SK-N-DZ (cell line): ENCODE results near the gene ZBTB20.
A peak's percentile ranks its signal among the peaks of the same experiment; 100 is the strongest.

Experiments used
- DNase-seq: peaks from one replicate; pipeline ENCODE4 v3.0.0-alpha.2; 2015; ENCODE audit warnings: low spot score

Gene ZBTB20

DNA sequence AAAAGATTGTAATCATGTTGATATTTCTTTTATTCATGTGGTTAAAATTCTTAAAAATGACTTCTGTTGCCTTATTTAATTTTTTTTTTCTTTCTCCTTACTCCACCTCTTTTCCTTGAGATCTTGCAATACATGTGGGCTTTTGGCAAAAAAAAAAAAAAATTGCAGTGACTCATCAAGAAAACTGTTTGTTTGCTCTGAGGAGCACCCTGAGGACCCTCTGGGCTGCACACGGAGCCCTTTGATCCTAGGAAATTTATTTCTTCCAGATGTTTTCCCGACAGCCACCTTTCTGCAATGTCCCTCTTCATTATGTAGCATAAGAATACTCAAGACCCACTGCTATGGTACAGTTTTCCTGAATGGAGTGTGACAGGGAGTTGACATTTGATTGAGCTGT, 371.7 kb downstream of the ZBTB20 start:
- no peak for DNase-seq

DNA sequence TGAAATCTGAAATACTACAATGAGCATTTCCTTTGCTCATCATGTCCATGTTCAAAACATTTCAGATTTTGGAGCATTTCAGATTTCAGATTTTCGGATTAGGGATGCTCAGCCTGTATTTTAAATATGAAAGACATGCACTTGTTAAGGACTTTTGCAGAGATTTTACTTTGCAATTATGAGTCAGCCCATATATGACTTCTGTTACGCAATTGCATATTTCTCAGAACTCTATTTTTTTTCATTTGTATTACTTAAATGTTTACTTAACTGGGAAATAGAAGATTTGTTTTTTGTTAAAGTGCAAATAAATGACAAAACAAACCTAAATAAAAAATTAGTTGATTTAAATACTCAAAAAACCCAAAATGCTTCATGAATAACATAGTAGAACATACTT, 376.2 kb downstream of the ZBTB20 start:
- no peak for DNase-seq

GRCh38 chr3:114764056-114764492, 383.0 kb downstream of the ZBTB20 start:
- no peak for DNase-seq

DNA sequence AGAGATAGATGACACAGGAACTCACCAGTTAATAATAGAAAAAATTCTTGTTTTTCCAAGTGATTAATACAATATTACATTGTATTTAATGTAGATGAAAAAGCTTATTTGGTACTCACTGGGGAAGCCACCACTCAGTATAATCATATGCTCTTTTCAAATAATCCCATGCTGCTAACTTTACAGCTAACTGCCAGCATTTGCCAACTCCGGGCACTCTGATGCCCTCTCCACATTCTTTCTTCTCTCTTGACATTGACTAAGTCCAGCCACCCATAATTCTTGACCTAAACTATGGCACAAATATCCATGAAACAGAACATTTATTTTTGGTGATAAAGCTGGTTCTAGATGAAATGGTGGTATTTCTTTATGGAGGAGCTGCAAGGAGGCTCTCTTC, 384.9 kb downstream of the ZBTB20 start:
- no peak for DNase-seq

DNA sequence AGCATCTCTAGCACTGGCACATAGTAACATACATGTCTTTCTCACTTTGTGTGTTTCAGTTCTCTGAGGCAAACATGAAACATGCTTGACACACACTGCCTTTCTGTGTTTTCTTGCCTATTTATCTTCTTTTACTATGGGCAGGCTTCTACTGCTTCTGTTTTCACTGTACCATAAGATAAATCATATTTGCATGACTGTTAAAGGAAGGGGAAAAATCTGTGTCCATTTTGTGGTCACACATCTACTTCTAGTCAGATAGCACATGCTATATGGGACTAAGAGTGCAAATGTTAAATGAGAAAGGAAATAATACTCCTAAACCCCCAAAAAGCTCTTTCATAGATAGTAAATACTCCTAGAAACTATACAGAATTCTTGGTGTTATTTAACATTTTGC, 386.4 kb downstream of the ZBTB20 start:
- no peak for DNase-seq

GRCh38 chr3:114758831-114759699, 388.0 kb downstream of the ZBTB20 start:
- DNase-seq: no peak

DNA sequence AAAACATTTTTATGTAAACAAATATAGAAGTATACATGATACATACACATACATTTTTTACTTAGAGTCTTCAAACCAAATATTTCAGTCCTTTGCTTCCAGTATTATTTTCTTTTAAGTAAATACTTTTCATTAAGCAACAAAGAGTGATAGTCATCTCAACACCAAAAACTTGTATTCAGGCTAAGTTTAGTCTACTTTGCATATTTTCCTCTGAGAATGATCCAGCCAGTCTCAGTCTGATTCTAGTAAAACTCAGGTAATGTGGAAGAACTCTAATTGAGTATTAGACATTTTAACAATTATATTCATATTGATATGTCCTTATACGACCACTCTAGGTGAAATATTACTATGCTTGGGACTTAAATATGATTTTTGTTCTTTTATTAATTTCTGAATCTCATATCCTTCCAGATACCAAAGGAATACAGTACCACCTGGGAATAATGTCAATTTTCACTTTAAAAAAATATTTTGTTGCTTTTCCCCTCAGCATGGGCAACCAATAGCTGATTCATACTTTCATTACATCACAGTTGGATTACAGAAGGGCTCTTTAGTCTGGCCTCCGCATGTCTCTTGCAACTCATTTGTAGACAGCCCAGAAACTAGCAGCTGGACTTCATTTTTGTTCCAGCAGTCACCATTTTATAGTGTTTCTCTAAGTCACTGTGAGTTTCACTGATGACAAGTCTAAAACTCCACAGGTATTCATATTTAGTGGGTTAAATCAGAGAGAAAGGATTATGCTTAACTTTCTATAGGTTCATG, 390.4 kb downstream of the ZBTB20 start:
- DNase-seq: no peak

GRCh38 chr3:114746502-114746901, 400.6 kb downstream of the ZBTB20 start:
- no peak for DNase-seq

GRCh38 chr3:114745322-114746240, 401.5 kb downstream of the ZBTB20 start:
- no peak for DNase-seq

DNA sequence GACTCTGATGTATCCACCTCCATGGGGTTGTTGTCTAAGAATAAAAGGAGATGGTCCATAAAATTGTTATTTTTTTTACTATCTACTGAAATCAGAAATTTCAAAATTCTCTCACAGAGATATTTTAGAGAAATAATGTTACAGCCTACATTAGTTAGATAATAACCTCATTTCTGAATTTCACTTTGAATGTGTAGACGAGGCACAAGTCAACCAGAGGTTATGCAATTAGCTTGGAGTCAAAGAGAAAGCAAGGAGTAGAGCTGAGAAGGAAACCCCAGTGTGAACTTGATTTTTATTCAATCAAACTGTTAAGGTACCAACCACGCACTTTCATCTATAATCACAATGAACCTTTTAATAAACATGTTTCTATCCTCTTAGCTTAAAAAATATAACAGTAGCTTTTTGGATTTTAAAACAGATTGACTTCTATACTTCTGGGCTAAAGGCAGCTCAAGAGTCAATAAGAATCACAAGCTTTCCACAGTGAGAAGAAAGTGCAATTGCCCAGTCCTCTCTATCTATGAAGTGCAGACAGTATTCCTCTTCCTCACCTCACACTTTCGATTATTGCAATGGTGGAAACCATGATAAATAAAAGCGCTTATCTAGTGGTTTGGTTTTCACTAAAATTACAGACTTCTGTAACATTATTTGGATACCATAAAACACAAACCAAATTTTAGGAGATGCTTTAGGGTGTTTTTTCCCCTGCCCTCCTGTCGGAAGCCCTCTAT, 403.2 kb downstream of the ZBTB20 start:
- DNase-seq: no peak

- DNase-seq: no peak
Measured at GRCh38 chr3:114741066-114741465, 406.0 kb downstream of the ZBTB20 start.

GRCh38 chr3:114739627-114740026, 407.5 kb downstream of the ZBTB20 start:
- no peak for DNase-seq

DNA sequence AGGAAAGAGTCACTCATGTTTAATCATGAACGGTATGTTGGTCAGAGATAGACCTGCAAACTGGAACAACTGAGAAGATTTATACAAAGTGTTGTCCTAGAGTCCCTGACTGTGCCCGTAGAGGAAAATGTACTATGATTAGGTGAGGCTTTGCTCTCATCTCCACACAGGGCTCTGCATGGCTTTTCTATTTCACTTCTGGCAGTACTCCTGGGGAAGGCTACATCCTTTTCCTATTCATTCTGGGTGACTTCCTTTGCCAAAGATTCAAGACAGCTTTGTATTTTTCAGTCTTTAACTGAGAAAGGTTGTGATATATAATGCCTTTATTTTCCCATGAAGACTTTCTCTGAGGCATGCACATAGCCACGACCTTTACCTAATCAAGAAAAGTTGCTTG, 414.7 kb downstream of the ZBTB20 start:
- DNase-seq: no peak

DNA sequence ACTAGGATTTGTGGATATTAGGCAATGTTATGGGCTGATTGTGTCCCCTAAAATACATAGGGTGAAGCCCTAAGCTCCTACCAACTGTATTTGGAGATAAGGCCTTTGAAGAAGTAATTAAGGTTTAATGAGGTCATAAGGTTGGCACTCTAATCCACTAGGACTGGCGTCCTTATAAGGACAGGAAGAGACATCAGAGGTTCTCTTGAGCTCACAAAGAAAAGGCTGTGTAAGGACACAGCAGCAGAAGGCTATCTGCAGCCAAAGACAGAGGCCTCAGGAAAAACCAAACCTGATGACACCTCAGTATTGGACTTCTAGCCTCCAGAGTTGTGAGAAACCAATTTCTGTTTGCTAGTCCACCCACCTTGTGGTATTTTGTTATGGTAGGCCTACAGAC, 416.7 kb downstream of the ZBTB20 start:
- DNase-seq: peak; percentile 10

DNA sequence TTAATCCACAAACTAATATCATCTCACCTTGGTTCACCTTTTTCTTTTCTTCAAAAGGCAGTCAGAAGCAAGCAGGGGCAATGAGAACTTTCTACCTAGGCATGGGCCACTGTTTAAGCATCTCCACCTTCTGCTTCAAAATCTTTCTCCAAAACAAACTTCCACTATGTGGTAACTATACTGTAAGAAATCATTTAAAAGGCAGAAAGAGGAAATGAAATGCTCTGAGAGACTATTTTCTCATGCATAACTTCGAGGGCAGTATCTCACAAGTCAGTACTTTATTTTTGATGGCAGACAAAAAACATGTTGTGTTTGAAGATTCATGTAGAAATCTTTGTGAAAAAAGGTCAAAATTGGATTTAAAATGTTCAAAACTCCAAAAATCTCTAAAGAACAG, 419.7 kb downstream of the ZBTB20 start:
- DNase-seq: no peak

DNA sequence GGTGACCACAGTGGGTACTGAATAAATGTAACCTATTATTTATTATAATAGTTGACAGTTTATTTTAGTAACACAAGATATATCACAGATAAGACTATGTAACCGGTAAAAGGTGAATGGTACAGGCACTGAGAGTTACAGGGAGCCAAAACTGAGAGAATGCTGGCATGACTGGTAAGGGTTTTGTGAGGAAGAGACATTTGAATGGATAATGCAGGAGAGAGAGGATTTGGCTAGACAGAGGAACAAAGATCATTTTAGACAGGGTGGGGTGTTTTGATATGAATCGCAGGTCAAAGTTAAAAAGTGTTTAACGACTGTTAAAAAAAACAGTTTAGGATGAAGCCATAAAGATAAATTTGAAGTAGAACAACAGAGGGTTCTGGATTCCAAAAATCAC, 421.1 kb downstream of the ZBTB20 start:
- no peak for DNase-seq

DNA sequence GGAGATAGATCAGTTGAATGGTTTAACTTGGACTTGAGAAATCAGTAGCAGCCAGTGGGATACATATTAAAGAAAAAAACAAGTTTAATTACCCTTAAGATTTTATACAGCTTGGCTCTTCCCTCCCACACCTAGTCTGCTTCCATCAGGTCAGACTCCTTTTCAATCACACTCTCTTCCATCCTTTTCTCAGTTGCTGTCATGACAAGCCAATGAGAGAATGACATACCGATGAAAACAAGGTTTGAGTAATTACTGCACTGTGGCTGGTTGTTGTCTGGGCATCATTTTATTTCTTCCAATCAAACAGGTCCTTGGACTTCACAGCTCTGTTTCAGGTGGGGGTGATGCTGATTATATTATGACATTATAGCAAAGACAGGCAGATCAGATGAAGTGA, 424.6 kb downstream of the ZBTB20 start:
- no peak for DNase-seq

DNA sequence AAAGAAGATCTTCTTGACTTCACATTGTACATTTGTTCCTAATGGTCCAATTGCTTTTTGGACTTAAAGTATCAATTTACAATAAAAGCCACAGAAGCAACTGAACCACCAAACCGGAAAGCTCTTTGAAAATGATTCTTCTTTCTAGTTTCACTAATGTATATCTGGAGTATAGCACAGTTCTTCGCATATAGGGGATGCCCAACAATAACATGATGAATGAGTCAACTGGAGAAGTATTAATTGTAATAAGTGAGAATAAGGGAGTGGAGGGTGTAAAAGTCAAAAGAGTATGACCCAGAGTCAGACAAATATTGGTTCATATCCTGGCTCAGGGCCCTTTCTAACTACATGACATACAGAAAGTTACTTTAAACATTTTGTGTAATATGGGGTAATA, 425.2 kb downstream of the ZBTB20 start:
- no peak for DNase-seq

- DNase-seq: no peak
Measured at GRCh38 chr3:114721209-114721608, 425.9 kb downstream of the ZBTB20 start.

DNA sequence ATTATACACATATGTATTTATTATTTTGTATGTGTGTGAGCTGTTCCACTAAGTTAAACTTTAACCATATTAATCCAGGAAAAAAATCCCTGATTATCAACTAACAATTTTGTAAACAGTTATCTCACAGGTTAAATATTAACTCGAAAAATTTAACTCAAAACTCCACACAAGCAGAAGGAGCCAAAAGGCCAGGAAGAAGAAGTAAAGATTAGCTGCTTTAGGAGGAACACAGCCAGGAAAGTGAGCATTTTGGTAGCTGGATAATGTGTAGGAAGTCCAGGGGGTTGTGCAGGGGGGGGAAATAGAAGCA, 428.2 kb downstream of the ZBTB20 start:
- DNase-seq: no peak
